ENCODE measurements around the gene NDUFC1.
"Not testable (repeated sequence)": the region's sequence is repeated elsewhere in the genome, so short reads cannot be mapped to it uniquely, and the experiment has no call there.

The NDUFC1 gene

GRCh38 chr4:139317635-139318034 lies 15.4 kb upstream of the NDUFC1 start:
- H3K27me3 ChIP-seq (ENCODE audit: control insufficient read depth in 5 of 5, insufficient read depth in 4 of 5, low read length in 5 of 5): no peaks in the 10 kb centered on the region
- no peak overlapping the region for H3K4me3 ChIP-seq (ENCODE audit: low read depth in 1 of 5, low read length in 5 of 5)
- no peaks in the 10 kb centered on the region for H3K9me3 ChIP-seq (ENCODE audit: control insufficient read depth in 5 of 5, low read length in 5 of 5)
- H3K27ac ChIP-seq (ENCODE audit: low read depth, low read length): no peak overlapping the region
- no peaks in the 10 kb centered on the region for H3K36me3 ChIP-seq (ENCODE audit: control insufficient read depth in 5 of 5, insufficient read depth in 5 of 5, low read length in 5 of 5)
- no peak overlapping the region for H3K9ac ChIP-seq (ENCODE audit: low read length in 5 of 5)
- peaks cover 0 to 14% (median 7%) of the 10 kb centered on the region in 5 donors for H3K4me1 ChIP-seq (ENCODE audit: control insufficient read depth in 5 of 5, insufficient read depth in 5 of 5, low read length in 5 of 5)

- Histone ChIP-seq H3K27me3 (ENCODE audit: control insufficient read depth in 5 of 5, insufficient read depth in 4 of 5, low read length in 5 of 5) (no peaks in the 10 kb centered on the region), H3K9ac (ENCODE audit: low read length in 5 of 5) (no peak overlapping the region), H3K4me3 (ENCODE audit: low read depth in 1 of 5, low read length in 5 of 5) (no peak overlapping the region), H3K27ac (ENCODE audit: low read depth, low read length) (no peak overlapping the region), H3K4me1 (ENCODE audit: control insufficient read depth in 5 of 5, insufficient read depth in 5 of 5, low read length in 5 of 5) (peaks cover 0 to 18% (median 14%) of the 10 kb centered on the region in 5 donors), H3K36me3 (ENCODE audit: control insufficient read depth in 5 of 5, insufficient read depth in 5 of 5, low read length in 5 of 5) (no peaks in the 10 kb centered on the region), H3K9me3 (ENCODE audit: control insufficient read depth in 5 of 5, low read length in 5 of 5) (no peaks in the 10 kb centered on the region)
Measured at GRCh38 chr4:139316733-139317132, 14.5 kb upstream of the NDUFC1 start.

- H3K9ac ChIP-seq (ENCODE audit: low read length in 5 of 5): no peak overlapping the region
Measured at GRCh38 chr4:139315221-139315675, 13.0 kb upstream of the NDUFC1 start.

GRCh38 chr4:139314047-139314800 lies 11.9 kb upstream of the NDUFC1 start:
- Histone ChIP-seq H3K4me1 (ENCODE audit: control insufficient read depth in 5 of 5, insufficient read depth in 5 of 5, low read length in 5 of 5) (peaks cover 0 to 18% (median 14%) of the 10 kb centered on the region in 5 donors), H3K27me3 (ENCODE audit: control insufficient read depth in 5 of 5, insufficient read depth in 4 of 5, low read length in 5 of 5) (no peaks in the 10 kb centered on the region), H3K9ac (ENCODE audit: low read length in 5 of 5) (no peak overlapping the region), H3K9me3 (ENCODE audit: control insufficient read depth in 5 of 5, low read length in 5 of 5) (no peaks in the 10 kb centered on the region), H3K4me3 (ENCODE audit: low read depth in 1 of 5, low read length in 5 of 5) (no peak overlapping the region), H3K36me3 (ENCODE audit: control insufficient read depth in 5 of 5, insufficient read depth in 5 of 5, low read length in 5 of 5) (no peaks in the 10 kb centered on the region), H3K27ac (ENCODE audit: low read depth, low read length) (no peak overlapping the region)

More at GRCh38 chr4:139315221-139315675, 13.0 kb upstream of the NDUFC1 start:
- H3K9me3 ChIP-seq (ENCODE audit: control insufficient read depth in 5 of 5, low read length in 5 of 5): no peaks in the 10 kb centered on the region
- H3K27me3 ChIP-seq (ENCODE audit: control insufficient read depth in 5 of 5, insufficient read depth in 4 of 5, low read length in 5 of 5): no peaks in the 10 kb centered on the region
- no peak overlapping the region for H3K4me3 ChIP-seq (ENCODE audit: low read depth in 1 of 5, low read length in 5 of 5)
- H3K27ac ChIP-seq (ENCODE audit: low read depth, low read length): no peak overlapping the region
- no peaks in the 10 kb centered on the region for H3K36me3 ChIP-seq (ENCODE audit: control insufficient read depth in 5 of 5, insufficient read depth in 5 of 5, low read length in 5 of 5)
- peaks cover 0 to 18% (median 14%) of the 10 kb centered on the region in 5 donors for H3K4me1 ChIP-seq (ENCODE audit: control insufficient read depth in 5 of 5, insufficient read depth in 5 of 5, low read length in 5 of 5)

- H3K9ac ChIP-seq (ENCODE audit: low read length in 5 of 5); H3K4me3 ChIP-seq (ENCODE audit: low read depth in 1 of 5, low read length in 5 of 5); H3K27me3 ChIP-seq (ENCODE audit: control insufficient read depth in 5 of 5, insufficient read depth in 4 of 5, low read length in 5 of 5); H3K36me3 ChIP-seq (ENCODE audit: control insufficient read depth in 5 of 5, insufficient read depth in 5 of 5, low read length in 5 of 5); H3K9me3 ChIP-seq (ENCODE audit: control insufficient read depth in 5 of 5, low read length in 5 of 5): not testable (repeated sequence)
- H3K27ac ChIP-seq (ENCODE audit: low read depth, low read length): peak overlapping the region; percentile 35
- H3K4me1 ChIP-seq (ENCODE audit: control insufficient read depth in 5 of 5, insufficient read depth in 5 of 5, low read length in 5 of 5): peaks cover 0 to 18% (median 14%) of the 10 kb centered on the region in 5 donors
Measured at GRCh38 chr4:139313414-139313813, 11.1 kb upstream of the NDUFC1 start.

GRCh38 chr4:139312552-139313332 lies 10.5 kb upstream of the NDUFC1 start:
- peak overlapping the region; percentile 35 for H3K27ac ChIP-seq (ENCODE audit: low read depth, low read length)

GRCh38 chr4:139311909-139312308 lies 9.6 kb upstream of the NDUFC1 start:
- Histone ChIP-seq H3K4me1 (ENCODE audit: control insufficient read depth in 5 of 5, insufficient read depth in 5 of 5, low read length in 5 of 5) (peaks cover 0 to 16% (median 14%) of the 10 kb centered on the region in 5 donors), H3K36me3 (ENCODE audit: control insufficient read depth in 5 of 5, insufficient read depth in 5 of 5, low read length in 5 of 5) (no peaks in the 10 kb centered on the region), H3K4me3 (ENCODE audit: low read depth in 1 of 5, low read length in 5 of 5) (no peak overlapping the region), H3K27ac (ENCODE audit: low read depth, low read length) (no peak overlapping the region), H3K9me3 (ENCODE audit: control insufficient read depth in 5 of 5, low read length in 5 of 5) (no peaks in the 10 kb centered on the region), H3K27me3 (ENCODE audit: control insufficient read depth in 5 of 5, insufficient read depth in 4 of 5, low read length in 5 of 5) (no peaks in the 10 kb centered on the region), H3K9ac (ENCODE audit: low read length in 5 of 5) (no peak overlapping the region)

More at GRCh38 chr4:139312552-139313332, 10.5 kb upstream of the NDUFC1 start:
- no peaks in the 10 kb centered on the region for H3K9me3 ChIP-seq (ENCODE audit: control insufficient read depth in 5 of 5, low read length in 5 of 5)
- H3K9ac ChIP-seq (ENCODE audit: low read length in 5 of 5): no peak overlapping the region
- no peak overlapping the region for H3K4me3 ChIP-seq (ENCODE audit: low read depth in 1 of 5, low read length in 5 of 5)
- no peaks in the 10 kb centered on the region for H3K36me3 ChIP-seq (ENCODE audit: control insufficient read depth in 5 of 5, insufficient read depth in 5 of 5, low read length in 5 of 5)
- H3K4me1 ChIP-seq (ENCODE audit: control insufficient read depth in 5 of 5, insufficient read depth in 5 of 5, low read length in 5 of 5): peaks cover 0 to 18% (median 14%) of the 10 kb centered on the region in 5 donors
- H3K27me3 ChIP-seq (ENCODE audit: control insufficient read depth in 5 of 5, insufficient read depth in 4 of 5, low read length in 5 of 5): no peaks in the 10 kb centered on the region

- Histone ChIP-seq H3K27ac (ENCODE audit: low read depth, low read length) (no peak overlapping the region), H3K27me3 (ENCODE audit: control insufficient read depth in 5 of 5, insufficient read depth in 4 of 5, low read length in 5 of 5) (no peaks in the 10 kb centered on the region), H3K9me3 (ENCODE audit: control insufficient read depth in 5 of 5, low read length in 5 of 5) (peaks cover 0 to 4% (median 0%) of the 10 kb centered on the region in 5 donors), H3K4me1 (ENCODE audit: control insufficient read depth in 5 of 5, insufficient read depth in 5 of 5, low read length in 5 of 5) (peaks cover 2 to 27% (median 24%) of the 10 kb centered on the region in 5 donors), H3K9ac (ENCODE audit: low read length in 5 of 5) (no peak overlapping the region), H3K4me3 (ENCODE audit: low read depth in 1 of 5, low read length in 5 of 5) (no peak overlapping the region), H3K36me3 (ENCODE audit: control insufficient read depth in 5 of 5, insufficient read depth in 5 of 5, low read length in 5 of 5) (no peaks in the 10 kb centered on the region)
Measured at GRCh38 chr4:139304920-139305319, 2.6 kb upstream of the NDUFC1 start.

GRCh38 chr4:139301113-139301820 lies 1.0 kb downstream of the NDUFC1 start, which contains the start of gene NAA15:
Gene NAA15 (plus strand): TSS chr4:139301505. CDS start chr4:139301778, 273 bp downstream.
- H3K36me3 ChIP-seq (ENCODE audit: control insufficient read depth in 5 of 5, insufficient read depth in 5 of 5, low read length in 5 of 5): no peaks in the 10 kb centered on the region
- peak within 1 kb of the TSS; percentile 90 to 100 (median 99) for H3K9ac ChIP-seq (ENCODE audit: low read length in 5 of 5)
- peak within 1 kb of the TSS; percentile 88 to 98 (median 95) for H3K4me3 ChIP-seq (ENCODE audit: low read depth in 1 of 5, low read length in 5 of 5)
- peaks cover 2 to 34% (median 24%) of the 10 kb centered on the region in 5 donors for H3K4me1 ChIP-seq (ENCODE audit: control insufficient read depth in 5 of 5, insufficient read depth in 5 of 5, low read length in 5 of 5)
- no peaks in the 10 kb centered on the region for H3K27me3 ChIP-seq (ENCODE audit: control insufficient read depth in 5 of 5, insufficient read depth in 4 of 5, low read length in 5 of 5)
- H3K9me3 ChIP-seq (ENCODE audit: control insufficient read depth in 5 of 5, low read length in 5 of 5): peaks cover 0 to 4% (median 0%) of the 10 kb centered on the region in 5 donors
- peak within 1 kb of the TSS; percentile 98 for H3K27ac ChIP-seq (ENCODE audit: low read depth, low read length)
